Measurements from ENCODE around the gene XYLT1.

DNA sequence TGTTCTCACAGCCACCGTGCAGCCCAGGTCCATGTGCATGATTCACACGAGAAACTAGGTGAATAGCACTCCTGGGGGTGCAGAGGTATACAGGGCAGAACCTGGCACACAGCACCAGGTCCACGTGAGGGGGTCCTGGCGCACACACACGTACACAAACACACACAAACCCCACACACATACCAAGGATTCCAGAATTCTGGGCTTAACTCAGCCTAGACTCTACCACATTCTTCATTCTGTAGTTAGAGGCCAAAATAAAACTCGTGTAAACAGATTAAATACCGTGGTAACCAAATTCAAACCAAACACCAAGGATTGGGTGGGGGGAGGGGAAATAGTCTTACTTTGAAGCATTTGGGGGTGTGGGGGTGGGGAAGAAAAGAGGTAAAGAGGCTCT lies 58.5 kb downstream of the XYLT1 start:
- TF ChIP-seq, protein P1, sequence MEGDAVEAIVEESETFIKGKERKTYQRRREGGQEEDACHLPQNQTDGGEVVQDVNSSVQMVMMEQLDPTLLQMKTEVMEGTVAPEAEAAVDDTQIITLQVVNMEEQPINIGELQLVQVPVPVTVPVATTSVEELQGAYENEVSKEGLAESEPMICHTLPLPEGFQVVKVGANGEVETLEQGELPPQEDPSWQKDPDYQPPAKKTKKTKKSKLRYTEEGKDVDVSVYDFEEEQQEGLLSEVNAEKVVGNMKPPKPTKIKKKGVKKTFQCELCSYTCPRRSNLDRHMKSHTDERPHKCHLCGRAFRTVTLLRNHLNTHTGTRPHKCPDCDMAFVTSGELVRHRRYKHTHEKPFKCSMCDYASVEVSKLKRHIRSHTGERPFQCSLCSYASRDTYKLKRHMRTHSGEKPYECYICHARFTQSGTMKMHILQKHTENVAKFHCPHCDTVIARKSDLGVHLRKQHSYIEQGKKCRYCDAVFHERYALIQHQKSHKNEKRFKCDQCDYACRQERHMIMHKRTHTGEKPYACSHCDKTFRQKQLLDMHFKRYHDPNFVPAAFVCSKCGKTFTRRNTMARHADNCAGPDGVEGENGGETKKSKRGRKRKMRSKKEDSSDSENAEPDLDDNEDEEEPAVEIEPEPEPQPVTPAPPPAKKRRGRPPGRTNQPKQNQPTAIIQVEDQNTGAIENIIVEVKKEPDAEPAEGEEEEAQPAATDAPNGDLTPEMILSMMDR (IDR thresholded peaks at IDR 0.05) = no peak
- TF ChIP-seq POLR2A (IDR thresholded peaks at IDR 0.05) = no peak
- no peak for TF ChIP-seq POLR2AphosphoS5 (IDR thresholded peaks at IDR 0.05; ENCODE audit: insufficient read depth in 1 of 2, low read depth in 1 of 2)

All from vagina (tissue), 2 donors.